HG03060 (cell line): ENCODE data around the gene SPANXN4.

Experiments
- ATAC-seq: cut with Tn5 transposase; IDR thresholded peaks from one replicate; pipeline ENCODE4 v1.9.1; 2021; ENCODE audit warnings: low read depth, moderate number of reproducible peaks; ENCODE audit not compliant: unreplicated experiment

Gene SPANXN4, protein sequence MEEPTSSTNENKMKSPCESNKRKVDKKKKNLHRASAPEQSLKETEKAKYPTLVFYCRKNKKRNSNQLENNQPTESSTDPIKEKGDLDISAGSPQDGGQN

DNA sequence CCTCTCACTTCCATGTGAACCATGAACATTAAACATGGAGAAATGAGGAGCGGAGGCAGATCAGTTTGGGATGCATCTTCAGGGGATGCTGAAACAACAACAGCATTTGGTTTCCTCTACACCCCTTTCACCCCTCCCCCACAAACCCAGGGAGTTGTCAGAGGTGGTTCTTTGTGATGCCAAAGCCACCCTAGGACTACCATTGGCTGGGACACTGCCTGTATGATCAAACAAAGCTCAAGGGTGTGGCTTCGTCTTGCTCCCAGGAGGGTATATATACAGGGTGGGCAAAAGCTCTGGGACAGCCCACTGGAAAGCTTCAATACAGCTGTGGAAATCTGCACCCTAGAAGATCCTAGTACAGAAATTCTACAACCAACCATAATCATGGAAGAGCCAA lies at the start of gene SPANXN4:
TSS of gene SPANXN4 (plus strand) at position 301 of the 400 bp plus-strand sequence. CDS start at position 388, 87 bp downstream.
- ATAC-seq = no peak

DNA sequence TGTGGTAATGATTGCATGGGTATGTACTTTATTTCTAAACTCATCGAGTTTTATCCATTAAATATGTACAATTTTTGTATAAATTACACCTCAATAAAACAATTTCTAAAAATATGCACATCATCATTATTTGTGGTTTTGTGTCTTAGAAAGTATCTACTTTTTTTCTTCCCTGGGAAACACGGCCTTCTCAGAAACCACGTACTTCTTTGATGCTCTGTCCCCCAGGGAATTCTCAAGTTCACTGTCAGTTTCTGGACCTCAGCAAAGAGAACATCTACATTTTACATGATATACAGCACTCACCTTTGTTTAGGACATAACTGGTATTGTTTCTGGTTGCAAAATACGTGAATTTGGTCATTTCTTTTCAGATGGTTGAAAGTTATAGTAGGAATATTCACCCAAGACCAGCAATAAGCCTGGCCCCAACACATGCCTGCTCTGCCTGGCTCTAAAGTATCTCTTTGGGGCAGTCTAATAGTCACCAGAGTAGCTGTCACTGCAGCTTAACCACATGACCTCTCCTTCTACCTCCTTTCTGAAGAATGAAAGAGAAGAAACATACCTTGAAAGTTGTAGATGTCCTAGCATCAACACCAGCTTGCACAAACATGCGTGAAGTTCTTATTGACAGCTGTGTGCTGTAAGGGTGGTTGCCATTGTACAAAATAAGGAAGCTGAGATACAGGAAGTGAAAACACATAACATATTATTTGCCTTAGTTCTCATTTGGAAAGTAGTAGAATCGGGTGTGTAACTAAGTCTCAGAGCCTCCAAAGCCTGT lies 48.4 kb upstream of the SPANXN4 start:
- ATAC-seq = peak; percentile 87

DNA sequence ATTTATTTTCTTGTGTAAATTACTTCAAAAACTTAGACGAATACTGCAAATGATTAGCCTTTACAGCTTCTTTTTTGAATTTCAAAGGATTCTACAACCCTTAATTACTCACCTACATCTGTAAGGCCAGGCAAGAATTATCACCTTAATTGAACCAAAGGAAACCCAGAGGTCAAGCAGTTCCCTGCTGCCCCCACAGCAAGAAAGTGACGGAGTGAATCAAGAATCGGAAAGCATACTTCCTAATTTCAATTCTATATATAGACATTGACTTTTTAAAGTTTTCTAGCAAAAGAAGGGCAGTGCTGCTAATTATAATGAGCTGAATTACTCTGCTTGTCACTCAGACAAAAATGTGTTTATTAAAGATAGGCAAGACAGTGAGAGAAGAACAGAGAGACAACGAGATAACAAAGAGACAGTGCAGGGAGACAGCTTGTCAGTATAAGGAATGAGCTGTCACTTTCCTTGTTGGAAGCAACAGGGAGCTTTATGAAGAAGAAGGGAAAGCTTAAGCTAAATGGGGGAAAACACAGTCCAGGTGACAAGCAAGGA lies 47.5 kb upstream of the SPANXN4 start:
- ATAC-seq = peak; percentile 18

DNA sequence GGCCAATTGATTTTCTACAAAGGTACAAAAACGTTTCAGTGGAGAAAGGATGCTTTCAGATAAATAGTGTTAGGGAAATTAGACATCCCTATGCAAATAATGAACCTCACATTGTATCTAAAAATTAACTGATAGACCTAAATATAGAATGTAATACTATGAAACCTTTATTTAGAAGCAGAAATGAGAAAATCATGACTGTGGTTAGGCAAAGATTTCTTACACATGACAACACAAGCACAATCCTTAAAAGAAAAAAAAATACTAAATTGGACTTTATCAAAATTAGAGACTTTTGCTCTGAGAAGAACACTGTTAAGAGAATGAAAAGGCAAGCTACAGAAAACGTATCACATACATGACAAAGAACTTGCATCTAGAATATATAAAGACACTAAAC lies 43.0 kb upstream of the SPANXN4 start:
- no peak for ATAC-seq

DNA sequence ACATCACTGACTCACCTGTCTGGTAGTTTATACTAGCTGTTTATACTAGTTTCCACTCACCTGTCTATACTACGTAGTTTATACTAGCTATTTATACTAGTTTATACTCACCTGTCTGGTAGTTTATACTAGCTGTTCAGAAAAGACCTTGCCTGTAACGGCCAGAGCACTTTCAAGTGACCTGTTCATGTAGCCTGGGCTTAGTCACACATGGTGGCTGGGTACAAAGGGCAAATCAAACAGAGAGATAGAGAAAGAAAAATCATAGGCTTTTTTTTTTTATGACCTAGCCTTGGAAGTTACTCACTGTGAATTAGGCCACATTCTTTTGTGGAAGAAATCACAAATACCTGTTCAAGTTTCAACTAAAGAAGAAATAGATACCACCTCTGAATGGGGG lies 30.7 kb upstream of the SPANXN4 start:
- no peak for ATAC-seq

DNA sequence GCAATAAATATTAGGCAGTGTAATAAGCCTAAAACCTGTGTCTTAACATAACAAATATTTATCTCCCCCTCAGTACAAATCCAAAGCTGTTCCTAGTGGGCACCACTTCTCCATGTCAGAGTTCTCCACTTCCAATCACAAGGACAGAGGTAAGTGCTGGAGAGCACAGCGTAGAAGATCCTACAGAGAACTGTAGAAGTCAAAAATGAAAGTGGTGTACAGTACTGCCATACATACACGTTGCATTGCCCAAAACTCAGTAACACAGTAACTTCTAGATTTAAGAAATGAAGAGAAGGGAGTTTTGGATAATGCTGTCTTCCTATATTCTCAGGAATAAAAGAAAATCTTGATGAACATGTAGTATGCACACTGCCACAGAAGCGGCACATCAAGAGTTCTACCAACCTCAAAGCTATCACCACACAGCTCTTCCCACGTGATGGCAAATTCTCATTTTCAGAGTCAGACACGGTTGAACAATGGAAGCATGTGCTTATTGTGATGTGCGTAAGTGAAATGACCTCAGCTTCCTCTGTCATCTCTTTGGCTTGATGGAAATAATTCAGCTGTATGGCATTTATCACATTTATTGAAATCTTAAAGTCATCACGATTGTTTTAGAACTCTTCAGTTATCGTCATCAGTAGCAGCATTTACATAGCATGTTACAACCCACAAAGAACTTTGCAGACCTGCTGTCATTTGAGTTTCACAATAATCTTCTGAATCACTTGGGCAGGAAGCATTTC lies 27.1 kb upstream of the SPANXN4 start:
- ATAC-seq = no peak

DNA sequence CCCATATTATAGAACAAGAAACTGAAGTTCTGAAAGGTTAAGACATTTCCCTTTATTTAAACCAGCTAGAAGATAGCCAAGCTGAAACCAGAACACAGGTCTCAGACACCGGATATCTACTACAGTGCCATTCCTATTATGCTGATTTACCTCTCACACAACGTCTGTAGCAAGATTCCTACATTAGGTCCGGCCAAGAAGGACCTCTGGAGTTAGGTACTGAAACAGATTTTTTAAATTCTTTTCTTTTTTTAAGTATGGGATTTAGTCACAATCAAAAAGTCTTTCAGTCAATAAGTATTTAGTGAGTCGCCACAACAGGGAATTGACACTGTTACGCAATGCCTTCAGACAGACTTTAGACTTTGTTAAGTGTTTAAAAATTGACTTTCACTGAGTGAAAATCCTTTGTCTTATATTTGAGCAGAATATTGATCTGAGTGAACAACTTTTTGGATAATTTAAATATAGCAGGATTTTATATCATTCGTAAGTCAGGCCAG lies 26.5 kb upstream of the SPANXN4 start:
- no peak for ATAC-seq

DNA sequence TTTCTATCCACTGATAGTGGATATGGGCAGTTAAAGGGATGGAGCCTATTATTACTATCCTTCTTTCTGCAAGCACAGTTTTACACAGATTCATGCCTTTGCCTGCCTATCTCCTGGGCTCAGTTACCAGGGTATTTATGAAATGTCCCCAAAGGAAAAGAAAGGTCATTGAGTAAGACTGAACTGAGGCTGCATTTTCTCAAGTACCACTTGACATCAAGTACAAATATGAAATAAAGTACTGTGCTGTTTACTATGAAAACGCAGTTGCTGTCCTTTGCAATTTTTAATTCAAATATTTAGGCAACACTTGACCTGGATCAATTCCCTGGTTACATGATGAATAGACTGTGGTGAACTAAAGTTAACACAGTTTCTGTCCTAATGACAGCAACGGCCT lies 23.5 kb upstream of the SPANXN4 start:
- ATAC-seq = no peak

DNA sequence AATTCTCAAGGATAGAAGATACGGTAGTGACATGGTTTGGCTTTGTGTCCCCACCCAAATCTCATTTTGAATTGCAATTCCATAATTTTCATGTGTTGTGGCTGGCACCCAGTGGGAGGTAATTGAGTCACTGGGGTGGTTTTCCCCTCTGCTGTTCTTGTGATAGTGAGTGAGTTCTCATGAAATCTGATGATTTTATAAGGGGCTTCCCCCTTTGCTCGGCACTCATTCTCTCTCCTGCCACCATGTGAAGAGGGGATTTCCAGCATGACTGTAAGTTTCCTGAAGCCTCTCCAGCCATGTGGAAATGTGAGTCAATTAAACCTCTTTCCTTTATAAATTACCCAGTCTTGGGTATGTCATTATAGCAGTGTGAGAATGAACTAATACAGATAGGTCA lies 8.5 kb upstream of the SPANXN4 start:
- no peak for ATAC-seq

DNA sequence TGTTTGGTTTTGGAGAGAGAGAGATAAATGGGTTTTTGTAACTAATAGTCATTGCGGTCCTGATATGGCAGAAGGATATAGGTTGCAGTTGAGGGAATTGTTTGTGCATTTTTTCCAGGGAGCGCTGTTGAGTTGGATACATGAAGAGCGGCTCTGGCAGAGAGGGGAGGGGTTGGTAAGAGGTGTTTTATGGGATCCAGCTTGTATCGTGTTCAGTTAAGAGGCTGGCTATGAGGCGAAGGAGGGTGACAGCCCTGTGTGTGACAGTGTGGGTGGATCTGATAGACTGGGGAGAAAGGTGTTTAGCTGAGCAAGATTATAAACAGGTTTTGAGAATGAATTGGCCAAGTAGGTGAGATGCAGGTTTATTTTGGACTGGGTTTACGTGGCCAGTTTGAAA lies 1.5 kb downstream of the SPANXN4 start:
- ATAC-seq = no peak

DNA sequence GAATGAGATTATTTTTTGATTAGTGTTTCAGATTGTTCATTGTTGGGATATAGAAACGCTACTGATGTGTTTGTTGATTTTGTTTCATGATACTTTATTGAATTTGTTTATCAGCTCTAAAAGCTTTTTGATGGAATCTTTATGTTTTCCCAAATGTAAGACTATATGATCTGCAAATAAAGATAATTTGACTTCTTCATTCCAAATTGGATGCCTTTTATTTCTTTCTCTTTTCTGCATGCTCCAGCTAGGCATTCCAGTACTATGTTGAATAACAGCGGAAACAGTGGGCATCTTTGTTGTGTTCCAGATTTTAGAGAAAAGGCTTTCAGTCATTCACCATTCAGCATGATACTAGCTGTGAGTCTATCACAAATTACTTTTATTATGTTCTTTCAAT lies 21.8 kb downstream of the SPANXN4 start:
- no peak for ATAC-seq

DNA sequence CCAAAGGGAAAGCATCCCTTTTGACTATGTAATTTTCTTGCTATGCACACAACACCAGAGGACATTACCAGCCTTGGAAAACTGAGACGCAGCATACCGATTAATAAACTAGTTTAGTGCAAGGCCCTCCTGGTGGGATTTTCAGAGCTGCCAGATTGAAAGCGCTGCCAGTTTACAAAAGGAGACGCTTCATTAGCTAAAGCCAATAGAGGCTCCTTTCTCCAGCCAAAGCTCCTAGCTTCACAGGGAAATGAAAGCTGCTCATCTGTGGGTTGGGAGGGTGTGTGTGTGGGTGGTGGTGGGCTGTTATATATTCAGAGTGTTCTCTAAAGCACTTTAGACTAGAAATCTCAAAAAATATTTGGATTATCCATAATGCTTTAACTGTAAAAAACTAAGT lies 32.4 kb downstream of the SPANXN4 start:
- no peak for ATAC-seq

DNA sequence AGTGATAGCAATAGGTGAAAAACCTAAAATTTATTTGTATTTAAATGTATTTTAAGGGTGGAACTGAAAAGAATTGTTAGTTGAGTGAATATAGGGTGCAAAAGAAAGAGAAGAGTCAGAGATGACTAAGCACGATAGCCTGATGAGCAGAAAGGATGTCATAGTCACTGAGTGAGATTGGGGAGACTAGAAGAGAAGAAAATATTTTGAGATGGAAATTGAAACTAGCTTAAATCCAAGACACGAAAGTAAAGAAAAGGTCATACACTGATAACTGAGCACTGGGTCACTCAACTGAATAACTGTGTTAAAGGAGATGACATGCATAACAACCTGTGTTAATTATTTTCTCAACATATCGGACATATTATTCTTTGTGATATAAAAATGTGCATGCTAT lies 55.5 kb downstream of the SPANXN4 start:
- no peak for ATAC-seq

DNA sequence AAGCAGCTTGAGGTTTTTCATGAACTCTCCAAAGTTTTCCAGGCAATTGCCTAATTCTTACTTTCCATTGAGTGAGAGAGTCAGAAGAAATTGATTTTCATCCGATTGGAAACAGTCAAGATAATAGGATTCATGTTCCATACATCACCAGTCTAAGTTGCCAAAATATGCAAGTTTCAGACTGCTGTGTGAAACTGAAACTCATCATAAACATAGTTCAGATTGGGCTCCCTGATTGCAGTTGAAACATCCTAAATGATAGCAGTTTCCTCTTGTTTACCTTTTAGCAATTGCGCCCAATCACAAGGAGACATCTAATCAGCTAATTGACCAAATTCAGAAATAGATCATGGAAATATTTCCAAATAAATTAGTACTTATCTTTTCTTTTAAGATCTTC lies 56.8 kb downstream of the SPANXN4 start:
- no peak for ATAC-seq
